ENCODE data around the gene ERVW-1.
"Not testable (repeated sequence)": the region's sequence is repeated elsewhere in the genome, so short reads cannot be mapped to it uniquely, and the experiment has no call there.

The ERVW-1 gene

DNA sequence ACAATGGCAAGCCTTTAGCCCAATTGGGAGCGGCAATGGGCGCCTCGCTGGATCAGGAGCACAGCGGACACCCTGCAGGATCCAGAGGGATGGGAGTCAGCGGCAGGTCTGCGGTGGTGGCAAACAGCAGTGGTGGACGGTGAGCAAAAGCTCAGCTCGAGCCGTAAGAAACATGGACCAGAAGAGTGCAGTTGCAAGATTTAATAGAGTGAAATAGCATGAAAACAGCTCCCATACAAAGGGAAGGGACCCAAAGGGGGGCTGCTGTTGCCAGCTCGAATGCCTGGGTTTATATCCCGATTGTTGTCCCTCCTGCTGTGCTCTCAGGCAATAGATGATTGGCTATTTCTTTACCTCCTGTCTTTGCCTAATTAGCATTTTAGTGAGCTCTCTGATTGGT is at the start of gene ERVW-1:
Gene ERVW-1 (minus strand): TSS at position 266 of the 400 bp plus-strand sequence. CDS start 7,565 bp downstream, outside the sequence.
- not testable (repeated sequence) for DNase-seq (ENCODE audit: low read depth, low spot score)

- DNase-seq (ENCODE audit: low read depth, low spot score) = no peak
Measured at GRCh38 chr7:92523110-92523509, 45.4 kb upstream of the ERVW-1 start.

- no peak for DNase-seq (ENCODE audit: low read depth, low spot score)
Measured at GRCh38 chr7:92520024-92520423, 42.3 kb upstream of the ERVW-1 start.

DNA sequence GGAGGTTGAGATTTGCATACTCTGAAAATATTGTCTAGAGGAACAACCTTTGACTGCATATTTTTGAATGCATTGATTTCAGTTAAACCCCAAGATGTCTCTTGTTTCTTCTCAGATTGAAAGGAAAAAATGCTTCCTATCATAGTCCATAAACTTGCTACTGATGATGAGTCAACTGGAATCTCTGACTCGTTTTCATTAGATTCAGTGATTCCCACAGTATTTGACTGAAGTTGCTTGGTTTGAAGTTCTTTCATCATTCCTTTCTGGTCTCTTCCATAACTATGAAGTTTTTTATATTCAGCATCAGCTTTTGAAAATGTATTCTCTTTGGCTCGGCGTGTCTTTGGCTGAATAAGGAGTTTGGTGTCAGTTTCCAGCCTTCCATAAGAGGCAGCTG is 39.9 kb upstream of the ERVW-1 start:
- DNase-seq (ENCODE audit: low read depth, low spot score) = no peak

- no peak for DNase-seq (ENCODE audit: low read depth, low spot score)
Measured at GRCh38 chr7:92513167-92513902, 35.6 kb upstream of the ERVW-1 start.

GRCh38 chr7:92508946-92509345 is 31.2 kb upstream of the ERVW-1 start:
- no peak for DNase-seq (ENCODE audit: low read depth, low spot score)

DNA sequence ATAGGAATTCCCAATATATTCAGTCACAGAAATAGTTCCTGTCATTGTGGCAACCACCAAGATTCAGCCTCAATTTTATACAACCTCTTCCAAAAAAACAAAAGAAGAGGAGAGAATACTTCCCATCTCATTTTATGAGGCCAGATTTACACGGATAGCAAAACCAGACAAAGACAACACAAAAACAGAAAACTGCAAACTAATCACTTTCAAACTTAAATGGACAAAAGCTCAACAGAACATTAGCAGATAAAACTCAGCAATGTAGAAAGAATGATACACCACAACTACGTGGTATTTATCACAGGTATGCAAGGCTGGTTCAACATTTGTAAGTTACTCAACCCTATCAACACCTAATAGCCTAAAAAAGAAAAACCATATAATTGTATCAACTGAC is 28.6 kb upstream of the ERVW-1 start:
- DNase-seq (ENCODE audit: low read depth, low spot score) = no peak

- no peak for DNase-seq (ENCODE audit: low read depth, low spot score)
Measured at GRCh38 chr7:92504563-92504962, 26.8 kb upstream of the ERVW-1 start.

DNA sequence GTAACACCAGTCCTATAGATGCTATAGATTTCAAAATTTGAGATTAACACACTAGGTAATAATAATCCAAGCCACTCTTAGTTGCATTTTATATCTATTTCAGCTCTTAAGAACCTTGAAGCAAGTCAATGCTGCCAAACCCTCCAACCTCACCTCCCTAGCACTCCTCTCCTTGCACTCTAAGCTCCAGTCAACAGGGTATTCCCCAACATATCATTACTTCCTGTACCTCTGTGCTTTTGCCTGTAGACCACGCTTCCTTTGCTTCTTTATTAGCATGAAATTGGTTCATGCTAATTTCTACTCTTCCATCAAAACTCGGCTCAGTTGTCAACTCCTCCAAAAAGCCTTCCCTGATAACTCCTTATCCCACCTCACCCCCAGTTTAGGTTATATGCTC is 26.0 kb upstream of the ERVW-1 start:
- DNase-seq (ENCODE audit: low read depth, low spot score) = no peak

DNA sequence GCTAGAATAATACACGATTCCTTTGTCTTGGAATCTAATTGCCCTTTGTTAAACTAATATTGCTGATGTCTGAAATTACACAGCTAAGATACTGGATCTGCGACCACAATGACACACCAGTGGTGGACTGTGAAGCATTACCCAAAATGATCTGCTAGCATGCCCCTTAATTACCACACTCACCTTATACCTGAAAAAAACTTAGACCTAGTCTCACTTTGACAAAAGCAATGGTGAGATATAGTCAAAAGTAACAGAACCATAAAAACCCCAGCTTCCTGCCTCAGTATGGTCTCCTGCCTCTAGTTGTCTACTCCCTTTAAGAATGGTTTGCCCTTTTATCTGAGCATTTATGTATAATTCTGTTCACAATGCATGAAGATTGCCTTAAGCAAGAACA is 20.8 kb upstream of the ERVW-1 start:
- DNase-seq (ENCODE audit: low read depth, low spot score) = no peak

GRCh38 chr7:92496876-92497275 is 19.1 kb upstream of the ERVW-1 start:
- DNase-seq (ENCODE audit: low read depth, low spot score) = no peak

DNA sequence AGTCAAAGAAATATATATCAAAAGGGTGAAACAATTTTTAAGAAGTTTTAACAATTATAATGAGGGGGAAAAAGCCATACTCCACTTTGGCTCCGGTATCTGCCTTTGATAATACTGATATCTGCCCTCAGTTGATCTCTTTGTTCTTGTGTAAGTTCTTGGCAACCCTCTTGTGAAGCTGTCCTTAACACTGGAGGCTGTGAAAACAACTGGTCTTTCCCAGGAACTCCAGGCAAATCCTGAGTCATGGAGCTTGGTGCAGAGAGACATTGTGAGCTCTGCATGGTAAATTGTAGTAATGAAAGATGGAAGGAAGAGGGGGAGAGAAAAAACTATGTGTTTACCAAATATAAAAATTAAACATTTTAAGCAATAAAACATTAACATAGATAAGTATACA is 11.9 kb upstream of the ERVW-1 start:
- no peak for DNase-seq (ENCODE audit: low read depth, low spot score)

DNA sequence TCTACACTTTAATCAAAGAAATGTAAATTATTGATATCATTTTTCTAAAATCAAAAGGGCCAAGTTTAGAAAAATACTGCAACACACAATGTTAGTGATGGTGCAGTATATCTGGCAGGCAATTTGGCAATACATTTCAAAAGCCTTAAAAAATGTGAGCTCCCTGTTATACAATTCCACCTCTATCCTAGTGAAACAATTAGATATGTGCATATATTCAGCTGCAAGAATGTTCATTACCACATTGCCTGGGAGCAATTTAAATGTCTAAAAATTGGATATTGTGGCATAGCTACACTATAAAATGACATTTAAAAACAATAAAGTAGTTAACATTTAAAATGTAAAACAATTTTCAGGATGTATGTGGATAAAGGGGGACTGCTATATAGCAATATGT is 10.1 kb upstream of the ERVW-1 start:
- DNase-seq (ENCODE audit: low read depth, low spot score) = no peak

DNA sequence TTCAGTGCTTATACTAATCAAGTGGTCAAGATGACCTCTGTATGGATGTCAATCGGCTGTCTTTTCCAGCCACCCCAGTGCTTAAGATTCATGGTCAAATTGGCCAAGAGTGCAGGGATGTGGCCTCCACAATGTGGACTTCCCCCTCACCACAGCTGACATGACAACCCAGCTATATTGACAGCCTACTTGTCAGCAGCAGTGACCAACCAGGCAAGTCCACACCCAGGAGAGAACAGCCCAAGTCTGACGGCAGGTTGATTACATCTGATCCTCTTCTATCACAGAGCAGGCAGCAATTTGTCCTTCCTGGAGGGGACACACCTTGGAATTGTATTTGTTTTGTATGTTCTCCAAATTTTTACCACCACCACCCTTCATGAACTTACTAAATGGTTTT is 8.2 kb upstream of the ERVW-1 start:
- DNase-seq (ENCODE audit: low read depth, low spot score) = no peak

DNA sequence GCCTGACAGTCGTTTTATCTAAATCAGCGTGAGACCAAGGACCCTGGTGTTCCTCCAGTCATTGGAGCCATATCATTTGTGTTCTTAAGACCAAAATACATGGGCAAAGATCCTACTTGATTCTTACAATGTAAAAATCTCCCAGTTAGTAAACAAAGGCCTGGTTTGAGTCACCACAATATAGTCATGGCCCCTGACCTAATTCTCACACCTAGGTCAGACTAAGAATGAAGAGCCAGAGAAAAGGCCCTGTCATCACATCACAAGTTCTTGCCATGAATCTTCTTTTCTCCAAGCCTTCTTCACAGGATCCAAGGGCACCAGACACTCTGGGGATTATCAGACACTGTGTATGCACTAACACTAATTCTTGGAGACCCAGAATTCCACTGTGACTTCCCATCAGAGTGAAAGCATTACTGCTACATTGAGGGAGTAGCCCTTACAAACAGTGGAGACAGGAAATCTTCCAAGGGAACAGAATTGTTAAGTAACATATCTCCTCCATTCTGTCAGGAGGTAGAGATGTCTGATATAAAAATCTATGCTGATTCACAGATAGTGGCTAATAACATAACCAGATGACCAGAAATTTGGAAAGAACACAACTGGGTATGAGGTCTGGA is 7.6 kb upstream of the ERVW-1 start:
- no peak for DNase-seq (ENCODE audit: low read depth, low spot score)

GRCh38 chr7:92484226-92484625 is 6.5 kb upstream of the ERVW-1 start:
- not testable (repeated sequence) for DNase-seq (ENCODE audit: low read depth, low spot score)

GRCh38 chr7:92483624-92484023 is 5.9 kb upstream of the ERVW-1 start:
- not testable (repeated sequence) for DNase-seq (ENCODE audit: low read depth, low spot score)

DNA sequence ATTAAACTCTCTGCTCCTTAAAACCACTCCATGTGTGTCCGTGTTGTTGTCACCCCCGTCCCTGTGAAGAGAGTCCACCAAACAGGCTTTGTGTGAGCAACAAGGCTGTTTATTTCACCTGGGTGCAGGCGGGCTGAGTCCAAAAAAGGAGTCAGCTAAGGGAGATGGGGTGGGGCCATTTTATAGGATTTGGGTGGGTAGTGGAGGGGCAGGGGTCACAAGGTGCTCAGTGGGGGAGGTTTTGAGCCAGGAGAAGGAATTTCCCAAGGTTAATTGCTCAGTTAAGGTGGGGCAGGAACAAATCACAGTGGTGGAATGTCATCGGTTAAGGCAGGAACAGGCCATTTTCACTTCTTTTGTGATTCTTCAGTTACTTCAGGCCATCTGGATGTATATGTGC is 1.4 kb upstream of the ERVW-1 start:
- DNase-seq (ENCODE audit: low read depth, low spot score) = not testable (repeated sequence)

DNA sequence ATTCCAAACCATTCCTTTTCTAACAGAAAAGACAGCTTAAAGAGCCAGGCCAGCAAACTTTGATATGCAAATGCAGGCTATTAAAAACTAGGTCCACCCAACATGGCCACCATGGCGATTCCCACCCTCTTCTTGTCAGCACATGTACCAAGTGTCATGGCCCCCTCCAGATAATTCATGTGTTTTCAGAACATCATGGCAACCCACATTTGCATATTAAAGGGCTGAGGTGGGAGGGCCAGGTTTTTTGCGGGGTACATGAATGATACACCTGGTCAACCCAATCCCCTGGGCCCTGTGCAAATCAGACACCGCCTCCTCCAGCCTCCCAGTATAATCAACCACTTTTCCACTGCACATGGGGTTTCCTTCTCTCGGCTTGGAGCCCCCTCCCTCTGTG is 965 bp upstream of the ERVW-1 start:
- no peak for DNase-seq (ENCODE audit: low read depth, low spot score)

DNA sequence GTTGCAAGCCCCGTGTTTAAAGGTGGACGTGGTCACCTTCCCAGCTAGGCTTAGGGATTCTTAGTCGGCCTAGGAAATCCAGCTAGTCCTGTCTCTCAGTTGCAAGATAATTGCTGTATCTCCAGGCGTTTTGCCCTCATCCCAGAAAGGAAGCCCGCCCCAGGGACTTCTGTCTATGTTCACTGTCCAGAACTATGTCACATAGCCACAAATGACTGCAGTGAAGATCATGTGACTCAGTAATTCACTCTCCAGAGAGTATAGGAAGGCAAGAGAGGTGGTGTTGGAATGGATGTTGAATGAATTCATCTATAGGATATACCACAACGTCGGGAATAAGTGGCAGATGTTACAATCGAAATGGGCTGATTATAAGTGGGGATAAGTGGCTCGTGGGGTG is 349 bp upstream of the ERVW-1 start:
- no peak for DNase-seq (ENCODE audit: low read depth, low spot score)

DNA sequence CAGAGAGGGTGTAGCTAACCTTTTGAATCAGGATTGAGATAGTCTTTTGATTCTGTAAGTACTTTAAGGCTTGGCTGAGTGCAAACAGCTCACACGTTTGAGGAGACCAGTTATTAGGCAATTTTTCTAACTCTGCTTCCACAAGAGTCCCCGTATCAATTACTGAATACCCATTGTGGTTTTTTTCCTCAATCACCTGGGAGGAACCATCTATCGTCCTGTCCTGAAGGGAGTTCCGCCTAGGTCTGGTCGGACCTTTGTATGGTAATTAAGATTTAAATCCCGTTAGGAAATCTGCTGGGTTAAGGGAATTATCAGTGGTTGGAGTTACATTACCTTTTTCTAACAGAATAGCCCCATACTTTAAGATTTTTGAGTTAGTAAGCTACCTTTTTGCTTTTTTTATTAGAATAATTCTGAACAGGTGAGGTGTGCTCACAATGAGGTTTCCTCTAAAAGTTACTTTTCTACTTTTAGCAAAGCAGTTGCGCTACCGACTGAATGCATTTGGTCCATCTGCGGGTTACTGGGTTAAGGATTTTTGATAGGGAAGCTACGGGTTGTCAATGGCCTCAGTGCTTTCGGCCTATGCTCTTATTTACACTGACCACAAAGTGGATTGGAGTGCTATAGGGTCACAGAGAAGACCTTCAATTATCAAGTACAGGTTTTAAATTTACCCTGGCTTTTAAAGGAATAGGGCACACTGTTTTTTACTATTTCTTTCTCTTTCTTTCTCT is 1.7 kb downstream of the ERVW-1 start:
- DNase-seq (ENCODE audit: low read depth, low spot score) = not testable (repeated sequence)

GRCh38 chr7:92475261-92475770 is 2.4 kb downstream of the ERVW-1 start:
- not testable (repeated sequence) for DNase-seq (ENCODE audit: low read depth, low spot score)
